C4-2B (cell line): ENCODE measurements around the gene SMOC2.
"Not testable (repeated sequence)": the region's sequence is repeated elsewhere in the genome, so short reads cannot be mapped to it uniquely, and the experiment has no call there.

Experiments
- H3K27ac ChIP-seq: fragments of 450-650 bp; 2 replicates; pipeline ENCODE4 v1.5.1; 2017
- CTCF ChIP-seq: fragments of 450-650 bp; conservative IDR thresholded peaks from 2 replicates; pipeline ENCODE4 v1.5.1; 2017; ENCODE audit warnings: mild to moderate bottlenecking
- ZFX ChIP-seq: fragments of 450-650 bp; IDR thresholded peaks from 2 replicates; pipeline ENCODE4 v1.6.1; 2017

The SMOC2 gene

GRCh38 chr6:168671028-168671862, 230.3 kb downstream of the SMOC2 start:
- H3K27ac ChIP-seq: no peak overlapping the region
- TF ChIP-seq ZFX: no peak
- TF ChIP-seq CTCF: no peak

DNA sequence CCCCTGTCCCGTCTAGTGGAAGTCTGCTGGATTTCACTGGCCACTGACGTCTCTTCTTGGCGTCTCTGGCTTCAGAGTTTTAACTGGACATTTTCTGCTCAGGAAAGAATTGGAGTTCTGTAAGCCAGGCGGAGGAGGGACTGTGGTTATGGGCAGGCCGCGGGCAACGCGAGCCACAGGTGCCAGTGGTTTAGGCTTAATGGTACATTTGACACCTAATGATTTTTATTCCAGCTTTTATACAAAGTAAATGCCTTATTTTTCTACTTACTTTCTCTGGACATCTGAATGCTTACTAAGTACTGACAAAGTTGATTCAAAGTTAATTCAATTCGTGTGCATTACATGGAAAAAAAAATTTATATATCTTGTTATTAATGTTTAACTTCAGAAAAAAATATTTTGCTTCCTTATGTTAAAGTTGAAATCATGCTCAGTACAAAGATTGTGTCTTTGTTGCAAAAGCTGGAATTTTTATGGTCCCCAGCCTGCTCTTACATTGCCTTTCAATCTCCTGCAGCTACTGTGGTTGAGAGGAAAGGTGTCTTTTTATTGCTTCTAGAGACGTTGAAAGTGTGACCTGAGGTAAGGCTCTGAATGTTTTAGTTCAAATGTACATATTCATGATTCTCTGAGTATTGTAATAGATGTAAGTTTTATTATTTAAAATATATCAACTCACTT, 231.0 kb downstream of the SMOC2 start:
- TF ChIP-seq CTCF (no peak), ZFX (no peak)

GRCh38 chr6:168674595-168674994, 233.6 kb downstream of the SMOC2 start:
- TF ChIP-seq CTCF (no peak), ZFX (no peak)
- no peak overlapping the region for H3K27ac ChIP-seq

More for the DNA sequence above, 231.0 kb downstream of the SMOC2 start:
- H3K27ac ChIP-seq: no peak overlapping the region

DNA sequence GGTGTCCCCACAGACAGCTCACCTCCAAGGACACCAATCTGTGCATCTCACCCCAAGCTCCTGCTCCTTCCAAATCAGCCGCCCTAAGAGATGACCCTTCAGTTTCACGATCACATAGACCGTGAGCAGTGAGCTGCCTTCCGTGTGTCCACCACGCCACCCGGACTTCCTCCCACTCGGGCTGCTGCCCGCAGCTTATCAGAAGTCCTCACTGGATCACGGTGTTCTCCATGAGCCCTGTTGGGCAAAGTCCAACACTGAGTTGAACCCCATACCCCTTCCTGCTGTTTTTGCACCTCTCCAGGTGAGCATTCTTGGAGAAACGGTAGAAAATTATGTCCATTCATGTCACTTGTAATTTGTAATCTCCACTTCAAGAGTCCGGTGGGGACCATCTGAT, 234.4 kb downstream of the SMOC2 start:
- H3K27ac ChIP-seq: no peak overlapping the region
- TF ChIP-seq ZFX (no peak), CTCF (no peak)

DNA sequence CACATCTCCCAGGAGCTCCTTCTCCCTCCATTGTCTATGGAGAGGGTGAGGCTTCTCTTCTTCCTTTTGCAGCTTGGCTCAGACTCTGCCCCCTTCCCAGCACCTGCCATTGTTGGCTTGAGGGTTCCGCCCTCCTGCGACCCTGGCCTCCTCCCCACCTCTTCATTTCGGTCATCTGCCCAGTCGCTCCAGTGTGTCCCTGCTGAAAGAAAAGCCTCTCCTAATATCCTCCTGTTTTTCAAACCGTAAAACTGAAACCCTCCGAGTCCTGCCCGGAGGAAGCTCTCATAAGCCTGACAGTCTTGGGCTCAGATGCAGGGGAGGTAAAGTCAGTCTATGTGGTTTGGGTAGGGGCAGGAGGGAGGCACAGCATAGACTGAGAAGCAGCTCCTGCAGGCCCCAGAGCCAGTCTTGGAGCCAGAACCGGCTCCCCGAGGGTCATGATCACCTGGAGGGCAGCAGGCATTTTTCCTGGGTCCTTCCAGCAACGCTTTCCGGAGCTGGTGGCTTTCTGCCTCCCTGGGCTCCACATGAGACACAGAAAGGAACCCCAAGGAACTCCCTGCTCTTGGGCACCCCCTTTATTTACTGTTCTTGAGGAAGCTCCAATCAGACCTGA, 235.1 kb downstream of the SMOC2 start:
- H3K27ac ChIP-seq: no peak overlapping the region
- TF ChIP-seq CTCF: no peak
- no peak for TF ChIP-seq ZFX

DNA sequence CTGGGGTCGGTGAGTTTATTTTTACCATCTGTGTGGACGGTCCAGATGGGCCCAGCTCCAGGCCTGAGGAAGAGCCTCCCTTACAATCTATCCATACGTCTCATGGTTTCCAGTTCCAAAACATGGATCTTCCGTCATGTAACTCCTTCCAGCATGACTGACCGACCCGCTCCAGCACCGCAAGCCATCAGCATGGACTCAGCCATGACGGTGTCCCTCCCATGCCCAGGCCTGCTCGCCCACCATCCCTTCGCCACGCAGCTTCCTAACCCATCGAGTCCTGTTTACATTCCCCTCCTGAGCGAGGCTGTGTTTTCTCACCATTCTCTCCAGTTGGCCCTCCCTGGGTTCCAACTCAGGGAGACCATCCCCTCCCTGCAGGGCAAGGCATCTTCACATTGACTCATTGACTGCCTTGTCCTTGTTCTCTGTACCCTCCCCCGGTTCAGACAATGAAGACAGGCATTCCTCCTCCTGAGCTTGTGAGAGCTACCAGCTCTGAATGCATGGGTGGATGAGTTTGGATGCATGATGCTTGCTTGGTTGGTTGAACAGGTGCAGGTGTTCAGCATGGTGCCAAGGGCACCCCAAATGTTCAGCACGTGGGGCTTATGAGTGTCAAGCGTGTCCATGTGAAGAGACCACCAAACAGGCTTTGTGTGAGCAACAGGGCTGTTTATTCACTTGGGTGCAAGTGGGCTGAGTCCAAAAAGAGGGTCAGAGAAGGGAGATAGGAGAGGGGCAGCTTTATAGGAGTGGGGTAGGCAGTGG, 235.8 kb downstream of the SMOC2 start:
- TF ChIP-seq ZFX: no peak
- no peak for TF ChIP-seq CTCF
- H3K27ac ChIP-seq: no peak overlapping the region

DNA sequence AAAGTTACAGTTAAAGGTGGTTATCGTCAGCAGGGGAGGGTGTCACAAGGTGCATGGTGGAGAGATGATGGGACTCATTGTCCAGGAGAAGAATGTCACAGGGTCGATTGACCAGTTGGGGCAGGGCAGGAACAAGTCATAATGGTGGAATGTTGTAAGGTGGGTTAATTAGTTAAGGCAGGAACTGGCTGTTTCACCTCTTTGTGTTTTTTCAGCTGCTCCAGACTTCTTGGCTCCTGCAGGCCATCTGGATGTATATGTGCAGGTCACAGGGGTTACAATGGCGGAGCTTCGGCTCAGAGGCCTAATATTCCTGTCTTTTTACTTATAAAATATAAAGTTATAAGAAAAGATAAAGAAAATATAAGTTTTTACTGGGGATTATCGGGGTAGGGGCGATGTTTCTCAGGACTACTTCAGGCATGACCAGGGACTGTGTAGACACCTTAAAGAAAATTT, 236.4 kb downstream of the SMOC2 start:
- not testable (repeated sequence) for H3K27ac ChIP-seq
